Lung (tissue), 16 donors: Measurements from ENCODE around the gene SLC28A1. TPM values are rescaled to one million over a fixed set of nuclear protein-coding genes. Genes with fewer than 3 reads are reported as not detected.

Source experiments
- ATAC-seq: fragments of 200-7000 bp; cut with Tn5 transposase; one replicate; pipeline ENCODE4 v1.9.1; 2020; ENCODE audit warnings: moderate number of reproducible peaks; ENCODE audit not compliant: insufficient read depth, low FRiP score
- DNase-seq, 3 donors: peaks; one replicate each; pipeline ENCODE4 v3.0.0-alpha.2; 2013 to 2017
- H3K27ac ChIP-seq, 2 donors: one replicate each; pipeline ENCODE4 v1.5.1; 2013; ENCODE audit warnings: mild to moderate bottlenecking in 2 of 2, moderate library complexity in 2 of 2, control low read depth in 1 of 2, inconsistent platforms in 1 of 2, low read depth in 1 of 2, low read length in 1 of 2
- H3K27me3 ChIP-seq, 3 donors: one replicate each; pipeline ENCODE4 v1.5.1; 2013; ENCODE audit warnings: low read length in 2 of 3; ENCODE audit not compliant: control insufficient read depth in 3 of 3, insufficient read depth in 3 of 3
- H3K36me3 ChIP-seq, 4 donors: one replicate each; pipeline ENCODE4 v1.5.1; 2013; ENCODE audit warnings: low read length in 4 of 4, mild to moderate bottlenecking in 1 of 4, moderate library complexity in 1 of 4; ENCODE audit not compliant: control insufficient read depth in 4 of 4, insufficient read depth in 4 of 4
- H3K4me1 ChIP-seq, 5 donors: one replicate each; pipeline ENCODE4 v1.5.1; 2013; ENCODE audit warnings: low read length in 5 of 5, mild to moderate bottlenecking in 2 of 5, moderate library complexity in 1 of 5; ENCODE audit not compliant: control insufficient read depth in 5 of 5, insufficient read depth in 5 of 5
- H3K4me3 ChIP-seq: one replicate; pipeline ENCODE4 v1.5.1; 2013; ENCODE audit warnings: mild to moderate bottlenecking, control low read depth, moderate library complexity
- H3K9ac ChIP-seq, 2 donors: one replicate each; pipeline ENCODE4 v1.5.1; 2013; ENCODE audit warnings: low read length in 2 of 2, control low read depth in 1 of 2; ENCODE audit not compliant: insufficient read depth in 1 of 2
- H3K9me3 ChIP-seq, 4 donors: one replicate each; pipeline ENCODE4 v1.5.1; 2013; ENCODE audit warnings: low read length in 3 of 4, mild to moderate bottlenecking in 1 of 4, moderate library complexity in 1 of 4; ENCODE audit not compliant: control insufficient read depth in 4 of 4, insufficient read depth in 3 of 4
- CTCF ChIP-seq: IDR thresholded peaks from 2 replicates; pipeline ENCODE4 v1.5.1; 2012; ENCODE audit warnings: mild to moderate bottlenecking; ENCODE audit errors: control extremely low read depth, extremely low read depth
- WGBS, 2 donors: extraction: QIAGEN DNeasy Blood & Tissue Kit; methylation state at CpG; one replicate each; pipeline ENCODE4 v1.1.7; 2013; 5-methylcytosine and 5-hydroxymethylcytosine counted together
- long read RNA-seq, 5 donors: transcript quantifications; one replicate each; lab custom pipeline, GENCODE V29; 2026
- polyA plus RNA-seq, 2 donors: library from polyadenylated mRNA; stranded (reverse); fragments of 200-250 nt; gene quantifications; one replicate each; pipeline ENCODE4 v1.2.1, GENCODE V29; 2013
- total RNA-seq, 2 donors: library from RNA; depleted of rRNA in 1 of 2; stranded (reverse); fragments of >200 nt in 1 of 2; gene quantifications; one replicate each; pipeline ENCODE4 v1.2.1, GENCODE V29; 2014 to 2021
- donor health status: control.
- donor health status: control.
- donor health status: Bipolar disorder and iron deficiency.
- donor health status: healthy.
- donor health status: DM: yes; HTN: yes; CAD: no.

Gene SLC28A1
- under 1 TPM in 1 of 2 donors, not detected in 1; 0.06 TPM for total RNA-seq
- not detected for polyA plus RNA-seq
- long read RNA-seq, donor 1 = 0 reads
- long read RNA-seq, donor 2 = 0 reads
- long read RNA-seq, donor 3 = 0 reads
- long read RNA-seq, donor 4 = 0 reads
- long read RNA-seq, donor 5 = 0 reads

GRCh38 chr15:84883916-84884781 lies at the start of gene SLC28A1:
TSS of gene SLC28A1 (plus strand) at chr15:84884662. CDS start at chr15:84887761, 3,099 bp downstream.
- 85 to 89% methylated on average over 11 of the region's 11 CpGs for WGBS, 2 donors
- no peak within 1 kb of the TSS for H3K9ac ChIP-seq
- no peak for TF ChIP-seq CTCF
- no peaks in the 10 kb centered on the region for H3K9me3 ChIP-seq
- ATAC-seq (no peak), DNase-seq (no peak)
- H3K4me1 ChIP-seq = no peaks in the 10 kb centered on the region
- H3K4me3 ChIP-seq = no peak within 1 kb of the TSS
- H3K36me3 ChIP-seq = no peaks in the 10 kb centered on the region
- H3K27me3 ChIP-seq = no peaks in the 10 kb centered on the region
- H3K27ac ChIP-seq = peak within 1 kb of the TSS in 1 of 2 donors; percentile 39

GRCh38 chr15:84834969-84835368 lies 49.5 kb upstream of the SLC28A1 start:
- WGBS, 2 donors = 96 to 97% methylated on average over 5 of the region's 5 CpGs
- no peak overlapping the region for H3K9ac ChIP-seq
- H3K4me1 ChIP-seq = peaks cover 0 to 30% (median 0%) of the 10 kb centered on the region in 5 donors
- ATAC-seq = no peak
- H3K36me3 ChIP-seq = no peaks in the 10 kb centered on the region
- H3K27ac ChIP-seq = peak overlapping the region in 1 of 2 donors; percentile 88
- H3K9me3 ChIP-seq = no peaks in the 10 kb centered on the region
- H3K4me3 ChIP-seq = no peak overlapping the region
- H3K27me3 ChIP-seq = no peaks in the 10 kb centered on the region
- TF ChIP-seq CTCF = no peak
- no peak for DNase-seq

- Histone ChIP-seq H3K9me3 (no peaks in the 10 kb centered on the region), H3K27ac (peak overlapping the region; percentile 32 to 88), H3K27me3 (no peaks in the 10 kb centered on the region), H3K4me1 (peaks cover 0 to 34% (median 0%) of the 10 kb centered on the region in 5 donors), H3K4me3 (no peak overlapping the region), H3K36me3 (peaks cover 0 to 2% (median 0%) of the 10 kb centered on the region in 4 donors), H3K9ac (no peak overlapping the region)
- no peak for DNase-seq
- no peak for TF ChIP-seq CTCF
- WGBS, 2 donors = 62 to 80% methylated on average over 5 of the region's 5 CpGs
- no peak for ATAC-seq
These were observed 48.7 kb upstream of the SLC28A1 start for GRCh38 chr15:84835661-84836337.
